Activated T-cell treated with anti-CD3 and anti-CD28 coated beads, Interleukin-2, amount 50 U/mL, for 48 hours (primary cell): Measurements from ENCODE around the gene KPNA1.
"Not testable (repeated sequence)": the region's sequence is repeated elsewhere in the genome, so short reads cannot be mapped to it uniquely, and the experiment has no call there.

Experiments
- DNase-seq, 2 experiments: peaks; one replicate each; pipeline ENCODE4 v3.0.0-alpha.2; 2020

KPNA1 gene

DNA sequence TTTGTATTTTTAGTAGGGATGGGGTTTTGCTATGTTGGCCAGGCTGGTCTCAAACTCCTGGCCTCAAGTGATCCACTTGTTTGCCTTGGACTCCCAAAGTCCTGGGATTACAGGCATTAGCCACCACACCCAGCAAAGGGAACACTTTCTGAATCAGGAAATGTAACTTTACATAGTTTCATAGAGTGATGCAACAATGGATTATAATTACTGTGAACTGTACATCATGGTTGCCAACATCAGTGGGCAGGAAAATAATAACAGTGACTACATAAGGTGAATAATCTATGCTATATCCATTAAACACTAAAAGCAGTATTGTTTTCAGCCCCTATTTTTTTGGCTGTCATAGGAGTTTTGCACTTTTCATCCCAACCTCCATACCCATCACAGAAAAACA is 5.0 kb upstream of the KPNA1 start:
- DNase-seq, result no peak

DNA sequence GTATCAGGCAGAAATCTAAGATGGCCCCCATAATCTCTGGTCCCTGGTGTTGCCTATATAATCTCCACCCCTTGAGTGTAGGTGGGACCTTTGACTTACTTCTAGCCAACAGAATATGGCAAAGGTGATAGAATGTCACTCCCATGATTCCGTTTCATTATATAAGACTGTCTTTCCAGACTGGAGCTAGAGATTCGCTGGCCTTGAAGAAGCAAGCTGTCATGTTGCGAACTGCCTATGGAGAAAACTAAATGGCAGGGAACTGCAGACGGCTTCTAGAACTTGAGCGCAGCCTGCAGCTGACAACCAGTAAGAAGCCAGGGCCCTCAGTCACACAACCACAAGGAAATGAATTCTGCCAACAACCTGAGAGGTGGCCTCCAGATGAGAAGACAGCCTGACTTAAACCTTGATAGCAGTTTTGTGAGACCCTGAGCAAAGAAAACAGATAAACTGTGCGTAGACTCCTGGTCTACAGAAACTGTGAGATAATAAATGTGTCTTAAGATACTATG is 2.2 kb upstream of the KPNA1 start:
- no peak for DNase-seq

DNA sequence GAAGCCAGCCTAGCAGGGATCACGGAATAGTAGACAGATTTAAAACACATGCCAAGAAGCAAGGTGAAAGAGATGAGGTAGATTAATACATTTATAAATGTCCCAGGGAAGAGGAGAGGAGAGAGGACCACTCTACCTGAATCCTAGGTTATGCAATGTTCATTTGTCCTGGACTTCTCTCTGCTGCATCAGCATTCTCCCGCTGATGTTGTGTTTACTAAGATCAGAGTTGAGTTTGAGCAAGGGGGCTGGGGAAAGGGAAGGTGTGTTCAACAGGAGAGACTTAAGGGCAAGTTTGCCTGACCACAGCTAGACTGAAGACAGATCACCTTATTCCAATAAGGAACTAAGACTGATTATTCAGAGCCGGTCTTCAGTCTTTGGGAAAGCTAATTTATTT is 1.1 kb upstream of the KPNA1 start:
- no peak for DNase-seq

DNA sequence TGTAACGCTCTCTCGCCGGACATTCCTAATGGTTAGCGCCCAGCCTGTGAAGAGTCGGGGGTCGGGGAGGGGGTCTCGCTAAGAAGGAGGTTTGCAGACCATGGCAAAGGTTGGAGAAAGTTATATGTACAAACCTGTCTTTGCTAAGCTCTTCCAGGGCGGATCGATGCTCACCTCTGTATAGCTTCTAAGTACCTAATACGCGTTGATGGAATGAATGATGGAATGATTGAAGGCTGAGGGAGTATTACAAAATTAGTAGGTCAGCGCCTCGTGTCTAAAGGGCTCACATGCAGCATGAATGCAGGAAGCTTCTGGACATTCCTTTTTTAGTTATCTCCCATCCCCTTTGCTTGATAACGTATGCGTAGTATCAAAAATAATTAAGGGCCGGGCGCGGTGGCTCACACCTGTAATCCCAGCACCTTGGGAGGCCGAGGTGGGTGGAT is 305 bp upstream of the KPNA1 start:
- DNase-seq, result no peak

DNA sequence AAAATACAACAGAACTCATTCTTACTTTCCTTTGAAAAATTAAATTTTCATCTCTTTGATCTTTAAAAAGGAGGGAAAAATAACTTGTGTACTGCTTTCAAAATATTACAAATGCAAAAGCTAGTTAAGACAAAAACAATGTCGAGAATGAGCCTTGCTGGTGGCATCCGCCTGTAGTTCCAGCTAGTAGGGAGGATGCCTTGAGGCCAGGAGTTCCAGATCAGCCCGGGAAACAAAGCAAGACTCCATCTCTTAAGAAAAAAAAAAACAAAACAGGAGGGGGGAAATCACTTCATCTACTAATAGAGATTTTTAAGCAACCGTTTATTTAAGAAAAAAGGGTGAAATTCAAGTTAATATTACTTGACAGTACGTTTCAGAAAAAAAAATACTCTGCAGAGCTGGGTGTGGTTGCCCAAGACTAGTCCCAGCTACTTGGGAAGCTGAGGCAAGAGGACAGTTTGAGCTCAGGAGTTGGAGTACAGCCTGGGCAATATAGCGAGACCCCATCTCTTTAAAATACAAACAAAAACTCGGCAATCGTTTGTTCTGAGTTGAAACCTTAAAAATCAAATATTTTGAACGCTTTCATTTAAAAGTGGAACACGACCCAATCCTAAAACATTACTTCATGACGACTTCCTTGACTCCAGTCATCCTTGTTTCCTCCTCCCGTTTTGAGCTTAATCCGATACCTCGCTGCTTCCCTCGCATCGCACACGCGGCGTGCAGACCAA is 1.2 kb downstream of the KPNA1 start:
- DNase-seq, result no peak

DNA sequence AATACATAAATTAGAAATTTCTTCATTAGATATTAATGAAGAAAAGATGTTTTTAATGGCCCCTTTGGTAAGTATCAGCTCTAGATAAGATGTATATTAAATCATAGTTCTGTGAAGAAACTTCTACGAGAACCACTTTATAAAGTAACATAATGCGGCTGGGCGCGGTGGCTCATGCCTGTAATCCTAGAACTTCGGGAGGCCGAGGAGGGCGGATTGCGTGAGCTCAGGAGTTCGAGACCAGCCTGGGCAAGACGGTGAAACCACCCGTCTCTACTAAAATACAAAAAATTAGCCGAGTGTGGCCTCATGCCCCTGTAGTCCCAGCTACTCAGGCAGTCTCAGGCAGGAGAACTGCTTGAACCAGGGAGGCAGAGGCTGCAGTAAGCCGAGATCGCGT is 2.5 kb downstream of the KPNA1 start:
- DNase-seq, result no peak

DNA sequence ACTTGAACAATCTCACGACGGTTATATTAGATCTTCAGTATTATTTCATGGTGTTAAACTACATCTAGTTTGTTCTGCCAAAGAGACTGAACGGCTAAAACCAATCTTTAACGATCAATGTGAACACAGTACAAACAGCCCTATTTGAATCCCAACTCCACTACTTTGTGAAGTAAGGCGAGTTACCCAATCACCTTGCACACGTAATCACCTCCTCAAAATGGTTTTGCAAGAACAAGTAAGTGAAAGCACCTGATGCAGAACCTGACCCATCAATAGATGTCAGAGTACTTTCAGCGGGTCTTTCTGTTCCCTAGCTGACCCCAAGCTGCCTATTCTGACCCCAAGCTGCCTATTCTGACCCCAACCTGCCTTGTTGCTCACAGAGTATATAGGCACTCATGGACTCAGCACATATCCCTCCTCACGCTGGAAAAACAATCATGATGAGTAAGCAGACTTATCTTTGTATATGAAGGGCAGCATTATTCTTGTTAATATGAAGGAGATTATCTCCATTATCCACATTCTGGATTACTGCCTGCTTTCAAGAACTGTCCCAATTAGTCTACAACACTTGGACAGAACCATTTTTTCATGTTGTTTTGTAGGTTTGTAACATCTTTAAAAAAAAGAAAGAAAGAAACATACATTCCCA is 3.7 kb downstream of the KPNA1 start:
- DNase-seq, result no peak

DNA sequence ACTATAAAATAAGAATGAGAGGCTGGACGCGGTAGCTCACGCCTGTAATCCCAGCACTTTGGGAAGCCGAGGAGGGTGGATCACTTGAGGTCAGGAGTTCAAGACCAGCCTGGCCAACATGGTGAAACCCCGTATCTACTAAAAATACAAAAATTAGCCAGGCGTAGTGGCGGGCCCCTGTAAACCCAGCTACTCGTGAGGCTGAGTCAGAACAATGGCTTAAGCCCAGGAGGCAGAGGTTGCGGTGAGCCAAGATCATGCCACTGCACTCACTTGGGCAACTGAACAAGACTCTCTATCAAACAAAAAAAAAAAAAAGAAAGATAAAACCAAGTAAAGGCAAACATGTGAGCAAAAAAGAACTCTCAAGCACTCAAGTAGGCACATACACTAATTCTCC is 5.8 kb downstream of the KPNA1 start:
- DNase-seq, result not testable (repeated sequence)

DNA sequence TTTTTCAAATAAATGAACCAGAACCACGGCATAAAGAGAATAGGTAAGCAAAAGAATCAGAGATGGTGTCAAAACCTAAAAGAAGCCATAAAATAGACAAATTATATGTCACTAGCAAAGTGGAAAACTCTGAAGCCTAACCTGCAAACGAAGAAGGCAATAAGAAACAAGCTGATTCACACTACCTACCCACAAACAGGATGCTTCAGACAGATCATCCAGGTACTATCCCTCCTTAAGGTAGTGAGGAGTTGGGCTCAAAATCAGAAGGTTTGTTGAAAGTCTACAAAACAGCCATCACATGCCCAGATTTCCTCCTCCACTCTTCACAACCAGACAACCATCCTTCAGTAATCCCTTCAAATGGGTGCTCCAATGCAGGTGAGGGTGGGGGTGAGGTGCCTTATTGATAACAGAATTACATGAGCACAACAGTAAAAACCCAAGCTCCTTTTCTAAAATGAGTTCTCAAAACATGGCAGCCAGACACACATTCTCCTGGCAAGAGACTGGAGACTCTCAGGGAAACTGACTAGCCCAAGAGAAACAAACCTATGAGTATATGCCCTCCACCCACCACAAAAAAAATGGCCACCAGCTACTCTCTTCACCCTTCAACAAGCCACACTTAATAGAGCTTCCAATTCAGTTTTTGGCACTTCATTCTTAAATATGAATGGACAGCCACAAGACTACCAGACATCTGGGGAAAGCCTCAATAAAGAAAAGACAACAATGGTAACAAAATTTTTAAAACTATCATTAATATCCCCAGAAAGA is 6.4 kb downstream of the KPNA1 start:
- no peak for DNase-seq

DNA sequence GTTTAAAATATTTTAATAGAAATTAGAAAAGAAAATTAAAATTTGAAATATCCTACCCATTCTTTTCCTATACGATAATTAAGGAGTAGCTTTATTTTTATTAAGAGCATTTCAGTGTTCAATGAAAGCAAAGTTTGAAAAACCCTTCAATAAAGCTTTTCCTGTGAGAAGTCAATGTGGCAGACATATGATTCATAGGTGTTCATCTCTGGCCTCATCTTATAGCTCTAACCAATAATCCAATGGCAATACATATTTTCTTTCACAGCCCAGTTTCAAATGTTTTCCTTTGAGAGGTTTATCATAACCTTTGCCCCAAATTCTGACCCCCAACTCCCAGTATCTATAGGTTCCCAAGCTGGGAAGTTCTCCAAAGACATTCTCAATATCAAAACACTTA is 8.3 kb downstream of the KPNA1 start:
- no peak for DNase-seq

DNA sequence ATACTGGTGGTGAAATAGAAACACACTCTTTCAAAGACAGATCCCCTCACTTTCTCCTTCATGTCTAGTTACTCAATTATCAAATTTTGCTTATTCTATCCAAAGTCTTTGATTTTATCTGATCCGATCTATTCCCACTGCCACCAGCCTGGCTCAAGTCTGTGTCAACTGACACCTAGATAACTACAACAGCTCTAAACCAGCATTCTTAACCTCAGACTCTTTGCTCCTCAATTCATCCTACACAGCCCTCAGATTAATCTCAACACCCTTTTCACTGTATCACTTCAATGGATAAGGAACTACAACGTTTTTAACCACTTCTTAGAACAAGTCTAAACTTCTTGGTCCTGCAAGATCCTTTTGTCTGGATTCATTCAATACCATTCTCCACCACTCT is 9.1 kb downstream of the KPNA1 start:
- DNase-seq, result no peak

DNA sequence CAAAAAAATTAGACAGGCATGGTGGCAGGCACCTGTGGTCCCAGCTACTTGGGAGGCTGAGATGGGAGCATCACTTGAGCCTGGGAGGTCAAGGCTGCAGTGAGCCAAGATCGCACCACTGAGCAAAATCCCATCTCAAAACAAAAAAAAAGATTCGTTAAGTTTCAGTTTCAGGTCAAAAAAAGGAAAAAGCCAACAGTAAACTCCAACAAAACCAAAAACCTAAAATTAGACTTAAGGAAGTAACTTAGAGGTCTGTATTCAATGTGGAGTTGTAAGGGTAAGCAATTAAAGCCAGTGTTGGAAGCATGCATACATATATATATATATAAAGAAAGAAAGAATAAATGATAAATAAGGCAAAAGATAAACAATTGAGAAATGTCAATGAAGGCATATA is 11.8 kb downstream of the KPNA1 start:
- DNase-seq, result no peak

DNA sequence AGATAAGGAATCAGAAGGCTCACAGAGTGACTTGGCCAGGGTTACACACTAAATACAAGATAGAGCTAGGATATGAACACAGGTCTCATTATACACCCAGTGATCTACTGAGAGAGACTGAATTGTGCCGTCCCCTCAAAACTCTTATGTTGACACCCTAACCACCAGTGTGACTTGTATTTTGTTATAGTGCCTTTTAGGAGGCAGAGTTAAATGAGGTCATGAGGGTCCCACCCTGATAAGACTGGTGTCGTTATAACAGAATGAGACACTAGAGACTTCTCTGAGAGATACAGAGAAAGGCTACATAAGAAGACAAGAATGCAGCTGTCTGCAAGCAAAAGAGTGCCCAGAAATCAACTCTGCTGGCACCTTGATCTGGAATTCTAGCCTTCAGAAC is 12.6 kb downstream of the KPNA1 start:
- no peak for DNase-seq

DNA sequence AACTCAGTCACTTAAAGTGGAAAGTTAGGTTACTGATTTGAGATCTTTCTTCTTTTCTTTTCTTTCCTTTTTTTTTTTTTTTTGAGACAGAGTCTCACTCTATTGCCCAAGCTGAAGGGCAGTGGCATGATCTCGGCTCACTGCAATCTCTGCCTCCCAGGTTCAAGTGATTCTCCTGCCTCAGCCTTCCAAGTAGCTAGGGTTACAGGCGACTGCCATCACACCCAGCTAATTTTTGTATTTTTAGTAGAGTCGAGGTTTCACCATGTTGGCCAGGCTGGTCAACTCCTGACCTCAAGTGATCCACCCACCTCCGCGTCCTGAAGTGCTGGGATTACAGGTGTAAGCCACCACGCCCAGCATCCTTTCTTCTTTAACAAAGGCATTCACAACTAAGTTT is 13.8 kb downstream of the KPNA1 start:
- not testable (repeated sequence) for DNase-seq

DNA sequence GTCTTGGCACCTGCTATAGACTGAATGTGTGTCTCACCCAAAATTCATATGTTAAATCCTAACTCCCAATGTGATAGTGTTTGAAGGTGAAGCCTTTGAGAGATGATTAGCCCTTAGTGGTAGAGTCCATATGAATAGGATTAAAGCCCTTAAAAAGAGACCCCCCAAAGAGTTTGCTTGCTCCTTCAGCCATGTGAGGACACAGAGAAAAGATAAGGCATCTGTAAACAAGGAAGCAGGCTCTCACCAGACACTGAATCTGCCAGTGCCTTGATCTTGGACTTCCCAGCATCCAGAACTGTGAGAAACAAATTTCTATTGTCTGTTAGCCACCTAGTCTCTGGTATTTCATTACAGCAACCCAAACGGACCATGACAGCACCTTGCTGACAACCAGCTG is 16.6 kb downstream of the KPNA1 start:
- DNase-seq, result no peak

DNA sequence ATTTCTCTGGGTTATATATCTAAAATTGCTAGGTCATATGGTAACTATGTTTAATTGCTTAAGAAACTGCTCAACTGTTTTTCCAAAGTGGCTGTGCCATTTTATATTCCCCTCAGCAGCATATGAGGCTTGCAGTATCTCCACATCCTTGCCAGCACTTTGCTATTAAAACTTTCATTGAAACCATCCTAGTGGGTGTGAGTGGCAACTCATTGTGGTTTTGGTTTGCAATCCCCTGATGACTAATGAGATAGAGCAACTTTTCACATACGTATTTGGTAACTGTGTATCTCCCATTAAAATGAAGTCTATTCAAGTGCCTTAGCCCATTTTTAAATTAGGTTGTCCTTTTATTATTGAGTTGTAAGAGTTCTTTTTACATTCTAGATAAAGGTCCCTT is 17.3 kb downstream of the KPNA1 start:
- DNase-seq, result no peak

DNA sequence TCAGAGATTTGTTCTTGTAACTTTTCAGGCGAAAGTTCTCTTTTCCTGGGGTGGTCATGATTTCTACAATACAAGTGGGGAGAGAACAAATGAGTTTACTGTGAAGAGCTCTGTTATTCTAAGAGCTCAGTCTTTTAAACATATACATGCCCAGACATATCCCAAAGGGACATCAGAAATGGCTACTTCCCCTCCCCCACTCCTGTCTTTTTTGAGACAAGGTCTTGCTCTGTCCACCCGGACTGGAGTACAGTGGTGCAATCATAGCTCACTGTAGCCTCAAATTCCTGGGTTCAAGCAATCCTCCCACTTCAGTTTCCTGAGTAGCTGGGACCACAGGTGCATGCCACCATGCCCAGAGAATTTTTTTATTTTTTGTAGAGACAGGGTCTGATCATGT is 18.2 kb downstream of the KPNA1 start:
- DNase-seq, result no peak

DNA sequence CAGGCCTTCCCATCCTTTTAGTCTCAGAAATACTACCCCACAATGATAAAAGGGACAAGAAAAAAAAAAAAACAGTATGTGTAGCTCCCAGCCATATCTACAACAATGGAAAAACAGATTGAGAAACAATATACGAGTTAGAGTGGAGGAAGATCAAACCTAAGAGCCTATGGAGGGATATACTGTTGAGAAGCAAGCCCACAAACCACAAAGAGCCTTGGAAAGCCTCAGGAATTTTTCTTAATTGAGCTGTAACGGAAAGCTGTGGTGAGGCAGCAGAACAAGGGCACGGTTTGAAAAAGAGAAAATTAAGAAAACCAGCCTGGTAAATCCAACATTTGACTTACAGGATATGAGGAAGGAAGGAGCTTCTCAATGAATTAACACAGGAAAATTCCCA is 21.4 kb downstream of the KPNA1 start:
- DNase-seq, result no peak

DNA sequence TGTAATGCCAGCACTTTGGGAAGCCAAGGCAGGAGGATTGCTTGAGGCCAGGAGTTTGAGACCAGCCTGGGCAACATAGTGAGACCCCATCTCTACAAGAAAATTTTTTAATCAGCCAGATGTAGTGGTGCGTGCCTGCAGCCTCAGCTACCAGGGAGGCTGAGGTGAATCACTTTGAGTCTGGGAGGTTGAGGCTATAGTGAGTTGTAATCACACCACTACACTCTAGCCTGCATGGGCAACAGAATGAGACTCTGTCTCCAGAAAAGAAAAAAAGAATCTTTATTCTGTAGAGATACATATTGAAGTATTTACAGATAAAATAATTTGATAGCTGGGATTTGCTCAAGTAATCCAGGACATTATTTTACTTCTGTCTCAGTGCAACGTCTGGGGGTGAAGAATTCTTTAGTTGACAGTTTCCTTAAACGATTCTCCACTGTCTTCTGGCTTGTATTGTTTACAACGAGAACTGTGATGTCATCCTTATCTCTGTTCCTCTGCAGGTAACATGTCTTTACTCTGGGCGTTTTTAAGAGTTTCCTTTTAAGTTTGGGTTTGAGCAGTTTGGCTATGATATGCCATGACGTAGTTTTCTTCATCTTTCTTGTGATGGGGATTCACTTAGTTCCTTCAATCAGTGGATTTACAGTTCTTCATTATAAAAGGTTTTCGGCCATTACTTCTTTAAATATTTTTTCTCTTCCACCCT is 26.3 kb downstream of the KPNA1 start:
- DNase-seq, result no peak

DNA sequence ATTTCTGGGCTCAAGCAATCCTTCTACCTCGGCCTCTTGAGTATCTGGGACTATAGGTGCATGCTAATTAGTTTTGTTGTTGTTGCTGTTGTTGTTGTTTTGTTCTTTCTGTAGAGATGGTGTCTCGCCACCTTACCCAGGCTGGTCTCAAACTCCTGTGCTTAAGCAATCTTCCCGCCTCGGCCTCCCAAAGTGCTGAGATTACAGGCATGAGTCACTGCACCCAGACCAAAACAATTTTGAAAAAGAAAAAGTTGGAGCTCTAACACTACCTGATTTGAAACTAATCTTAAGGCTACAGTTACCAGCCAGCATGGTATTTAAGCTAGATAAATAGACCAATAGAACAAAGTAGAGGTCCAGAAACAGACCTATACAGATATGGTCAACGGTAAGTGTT is 29.8 kb downstream of the KPNA1 start:
- DNase-seq, result no peak

DNA sequence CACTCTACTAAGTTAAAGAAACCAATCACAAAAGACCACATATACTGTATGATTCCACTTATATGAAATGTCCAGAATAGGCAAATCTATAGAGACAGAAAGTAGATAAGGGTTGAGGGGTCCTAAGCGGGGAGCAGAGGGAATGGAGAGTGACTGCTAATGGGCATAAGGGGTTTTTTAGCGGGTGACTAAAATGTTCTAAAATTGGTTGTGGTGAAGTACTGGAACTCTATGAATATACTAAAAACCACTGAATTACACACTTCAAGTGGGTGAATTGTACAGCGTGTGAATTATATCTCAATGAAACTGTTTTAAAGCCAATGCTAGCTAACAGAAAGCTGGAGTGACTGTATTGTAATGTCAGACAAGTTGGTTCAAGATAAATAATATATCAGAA is 33.3 kb downstream of the KPNA1 start:
- no peak for DNase-seq

DNA sequence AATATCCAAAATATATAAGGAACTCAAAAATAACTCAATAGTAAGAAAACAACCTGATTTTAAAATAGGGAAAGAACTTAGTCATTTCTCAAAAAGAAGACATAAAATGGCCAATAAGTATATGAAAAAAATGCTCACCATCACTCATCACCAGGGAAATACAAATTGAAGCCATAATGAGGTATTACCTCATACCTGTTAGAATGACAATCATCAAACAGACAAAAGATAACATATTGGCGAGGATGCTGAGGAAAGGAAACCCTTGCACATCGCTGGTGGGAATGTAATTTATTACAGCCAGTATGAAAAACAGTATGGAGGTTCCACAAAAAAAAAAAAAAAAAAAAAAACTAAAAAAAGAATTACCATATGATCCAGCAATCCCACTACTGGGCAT is 38.2 kb downstream of the KPNA1 start:
- DNase-seq, result no peak

DNA sequence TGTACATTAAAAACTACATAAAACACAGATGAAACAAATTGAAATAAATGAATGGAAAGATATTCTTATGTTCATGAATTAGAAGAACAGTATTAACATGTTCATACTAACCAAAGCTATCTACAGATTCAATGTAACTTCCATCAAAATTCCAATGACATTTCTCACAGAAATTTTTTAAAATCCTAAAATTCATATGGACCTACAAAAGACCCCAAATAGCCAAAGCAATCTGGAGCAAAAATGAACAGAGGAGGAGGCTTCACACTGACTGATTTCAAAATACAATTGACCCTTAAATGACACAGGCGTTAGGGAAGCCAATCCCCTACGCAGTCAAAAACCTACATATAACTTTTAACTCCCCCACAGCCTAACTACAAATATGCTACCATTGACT is 39.4 kb downstream of the KPNA1 start:
- DNase-seq, result no peak
